GM23338 (cell line): ENCODE data around the gene ERC1. TPM values are rescaled to one million over a fixed set of nuclear protein-coding genes. Genes with fewer than 3 reads are reported as not detected.

Experiments
- ATAC-seq: fragments of 200-7000 bp; cut with Tn5 transposase; 3 replicates; pipeline ENCODE4 v1.9.1; 2020
- DNase-seq: peaks from one replicate; pipeline ENCODE4 v3.0.0-alpha.2; 2015; ENCODE audit warnings: low spot score
- H2AFZ ChIP-seq: fragments of 200-600 bp; sonication (generic); 2 replicates; pipeline ENCODE4 v1.8.0; 2016; ENCODE audit warnings: antibody characterized with exemption, mild to moderate bottlenecking, moderate library complexity
- H3F3A ChIP-seq: fragments of 200-600 bp; sonication (generic); replicated peaks from 2 replicates; pipeline ENCODE4 v1.8.0; 2017; ENCODE audit warnings: antibody characterized with exemption, mixed run types, low read depth
- H3K27ac ChIP-seq: fragments of 200-600 bp; sonication (generic); 2 replicates; pipeline ENCODE4 v1.6.1; 2016; ENCODE audit warnings: low read depth
- H3K27me3 ChIP-seq: fragments of 200-600 bp; sonication (generic); 2 replicates; pipeline ENCODE4 v1.8.0; 2016; ENCODE audit warnings: mild to moderate bottlenecking, mixed run types, moderate library complexity; ENCODE audit not compliant: insufficient read depth
- H3K36me3 ChIP-seq: fragments of 200-600 bp; sonication (generic); 2 replicates; pipeline ENCODE4 v1.8.0; 2016; ENCODE audit warnings: mild to moderate bottlenecking; ENCODE audit not compliant: insufficient read depth
- H3K4me1 ChIP-seq: fragments of 200-600 bp; sonication (generic); 2 replicates; pipeline ENCODE4 v1.8.0; 2016; ENCODE audit warnings: mild to moderate bottlenecking, moderate library complexity; ENCODE audit not compliant: insufficient read depth
- H3K4me2 ChIP-seq: fragments of 200-600 bp; sonication (generic); 2 replicates; pipeline ENCODE4 v1.7.1; 2017; ENCODE audit warnings: mixed run types
- H3K4me3 ChIP-seq: fragments of 200-600 bp; sonication (generic); 2 replicates; pipeline ENCODE4 v1.6.1; 2016; ENCODE audit warnings: mixed run types
- H3K79me2 ChIP-seq: fragments of 200-600 bp; sonication (generic); replicated peaks from 2 replicates; pipeline ENCODE4 v1.8.0; 2017; ENCODE audit warnings: mild to moderate bottlenecking; ENCODE audit not compliant: insufficient read depth
- H3K9me2 ChIP-seq: fragments of 200-600 bp; sonication (generic); 2 replicates; pipeline ENCODE4 v1.8.0; 2017; ENCODE audit not compliant: insufficient read depth
- H4K20me1 ChIP-seq: fragments of 200-600 bp; sonication (generic); replicated peaks from 2 replicates; pipeline ENCODE4 v1.8.0; 2017; ENCODE audit warnings: mild to moderate bottlenecking; ENCODE audit not compliant: insufficient read depth
- H3K27ac Mint-ChIP-seq: 2 replicates; pipeline ENCODE4 v1.8.0; 2020; ENCODE audit warnings: inconsistent platforms, mild to moderate bottlenecking, moderate library complexity, mixed read lengths
- H3K27me3 Mint-ChIP-seq: 3 replicates; pipeline ENCODE4 v1.8.0; 2022; ENCODE audit warnings: low read depth, mild to moderate bottlenecking, moderate library complexity, mixed read lengths, inconsistent platforms; ENCODE audit not compliant: insufficient read depth, poor library complexity
- H3K36me3 Mint-ChIP-seq: 3 replicates; pipeline ENCODE4 v1.8.0; 2021; ENCODE audit warnings: low read depth, mild to moderate bottlenecking, inconsistent platforms, moderate library complexity, mixed read lengths
- H3K4me1 Mint-ChIP-seq: 3 replicates; pipeline ENCODE4 v1.8.0; 2020; ENCODE audit warnings: mild to moderate bottlenecking, inconsistent platforms, mixed read lengths
- H3K4me3 Mint-ChIP-seq: 3 replicates; pipeline ENCODE4 v1.8.0; 2021; ENCODE audit warnings: moderate library complexity, mild to moderate bottlenecking, inconsistent platforms, mixed read lengths
- H3K9me3 Mint-ChIP-seq: 3 replicates; pipeline ENCODE4 v1.8.0; 2020; ENCODE audit warnings: moderate library complexity, mild to moderate bottlenecking, inconsistent platforms, mixed read lengths
- ETS1 ChIP-seq: IDR thresholded peaks from 2 replicates; pipeline ENCODE4 v1.6.1; 2016; ENCODE audit warnings: antibody characterized with exemption
- EZH2 ChIP-seq: fragments of 200-600 bp; sonication (generic); IDR thresholded peaks from one replicate; pipeline ENCODE4 v1.8.0; 2017; ENCODE audit warnings: antibody characterized with exemption, mild to moderate bottlenecking, low read depth; ENCODE audit not compliant: unreplicated experiment
- JUNB ChIP-seq: IDR thresholded peaks from one replicate; pipeline ENCODE4 v1.6.1; 2016; ENCODE audit warnings: antibody characterized with exemption; ENCODE audit not compliant: unreplicated experiment
- NANOG ChIP-seq: IDR thresholded peaks from 2 replicates; pipeline ENCODE4 v1.6.1; 2016; ENCODE audit warnings: antibody characterized with exemption, borderline replicate concordance
- POLR2AphosphoS5 ChIP-seq: IDR thresholded peaks from 2 replicates; pipeline ENCODE4 v1.6.1; 2016; ENCODE audit warnings: antibody characterized with exemption, low read depth
- STAT1 ChIP-seq: IDR thresholded peaks from one replicate; pipeline ENCODE4 v1.6.1; 2016; ENCODE audit warnings: antibody characterized with exemption; ENCODE audit not compliant: unreplicated experiment
- ZNF114 ChIP-seq: fragments of 250-450 bp; sonication (Bioruptor Pico); IDR thresholded peaks from 2 replicates; pipeline ENCODE4 v1.5.0; 2020; ENCODE audit warnings: mild to moderate bottlenecking, moderate library complexity
- polyA plus RNA-seq: library from polyadenylated mRNA; unstranded; fragments of >200 nt; fragmentation: Nextera tagmentation; extraction: Ambion mirVana; gene quantifications from 2 replicates; pipeline ENCODE4 v1.2.1, GENCODE V29; 2016
- total RNA-seq: library from RNA; depleted of rRNA; stranded (reverse); fragments of >200 nt; shearing (Covaris generic); gene quantifications from 2 replicates; pipeline ENCODE4 v1.2.3, GENCODE V29; 2014
- TF ChIP-seq, protein P1 (sequence below), 2 experiments: fragments of 200-600 bp in 1 of 2; sonication (generic) in 1 of 2; conservative IDR thresholded peaks; 2 replicates each; pipeline versions ENCODE4 v1.5.1 to v1.6.1; 2016 to 2017; ENCODE audit warnings: antibody characterized with exemption in 2 of 2, low read depth in 2 of 2, mild to moderate bottlenecking in 2 of 2, moderate library complexity in 1 of 2
- TF ChIP-seq, protein P2 (sequence below): fragments of 250-450 bp; sonication (Bioruptor Pico); IDR thresholded peaks from 2 replicates; pipeline ENCODE4 v1.5.0; 2020; ENCODE audit warnings: mild to moderate bottlenecking, moderate library complexity

The ERC1 gene
- total and polyA plus RNA-seq, 2 experiments from 2014 or later: 28.1 to 35.3 TPM

DNA sequence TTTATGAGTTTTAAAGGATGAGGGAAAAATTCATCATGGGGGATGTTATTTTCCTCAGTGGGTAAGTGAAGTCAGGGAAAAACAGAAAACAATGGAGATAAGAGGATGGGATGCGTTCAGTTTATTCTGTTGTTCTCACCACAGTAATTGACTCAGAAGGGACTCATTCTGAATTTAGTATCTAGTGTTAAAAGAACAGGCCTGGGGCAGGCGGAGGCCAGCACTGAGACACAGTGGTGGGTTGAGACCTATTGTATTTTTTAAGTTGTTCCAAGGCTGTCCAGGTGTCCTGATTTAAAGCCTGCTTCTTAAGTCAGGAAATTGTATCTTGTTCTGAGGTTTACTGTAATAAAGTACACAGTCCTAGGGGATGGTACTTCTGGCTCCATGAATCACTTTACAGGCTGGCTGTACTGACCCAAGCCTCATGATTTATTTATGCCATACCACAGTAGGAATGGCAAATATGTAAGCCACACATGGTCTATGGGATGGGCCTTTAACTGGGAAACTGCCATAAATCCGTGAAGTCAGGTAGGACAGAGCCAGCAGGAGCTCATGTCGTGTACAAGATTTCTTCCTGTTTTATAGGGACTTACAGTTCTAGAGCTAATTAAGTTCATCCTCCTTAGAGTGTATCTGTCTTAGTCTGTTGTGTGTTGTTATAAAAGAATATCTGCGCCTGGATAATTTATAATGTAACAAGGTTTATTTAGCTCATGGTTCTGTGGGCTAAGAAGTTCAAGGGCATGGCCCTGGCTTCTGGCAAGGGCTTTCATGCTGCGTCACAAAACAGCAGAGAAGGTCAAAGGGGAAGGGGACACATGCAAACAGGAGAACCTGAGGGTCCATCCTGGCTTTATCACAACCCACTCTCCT lies 359.3 kb downstream of the ERC1 start:
- Histone ChIP-seq H3K4me3 (no peak overlapping the region), H3K79me2 (no peaks in the 10 kb centered on the region), H4K20me1 (peaks cover 7% of the 10 kb centered on the region; the same call in 1 of the 2 replicates), H3K4me1 (no peaks in the 10 kb centered on the region), H3F3A (no peaks in the 10 kb centered on the region), H3K27me3 (no peaks in the 10 kb centered on the region), H3K9me2 (no peaks in the 10 kb centered on the region), H3K27ac (no peak overlapping the region), H2AFZ (no peak overlapping the region), H3K4me2 (no peak overlapping the region), H3K36me3 (no peaks in the 10 kb centered on the region)
- Mint-ChIP-seq H3K27ac (no peak overlapping the region), H3K27me3 (no peaks in the 10 kb centered on the region), H3K4me3 (no peak overlapping the region), H3K36me3 (no peaks in the 10 kb centered on the region), H3K9me3 (no peaks in the 10 kb centered on the region), H3K4me1 (peaks cover 3% of the 10 kb centered on the region; the same call in 2 of the 3 replicates)
- DNase-seq: no peak
- ATAC-seq: no peak
- TF ChIP-seq, protein P1, sequence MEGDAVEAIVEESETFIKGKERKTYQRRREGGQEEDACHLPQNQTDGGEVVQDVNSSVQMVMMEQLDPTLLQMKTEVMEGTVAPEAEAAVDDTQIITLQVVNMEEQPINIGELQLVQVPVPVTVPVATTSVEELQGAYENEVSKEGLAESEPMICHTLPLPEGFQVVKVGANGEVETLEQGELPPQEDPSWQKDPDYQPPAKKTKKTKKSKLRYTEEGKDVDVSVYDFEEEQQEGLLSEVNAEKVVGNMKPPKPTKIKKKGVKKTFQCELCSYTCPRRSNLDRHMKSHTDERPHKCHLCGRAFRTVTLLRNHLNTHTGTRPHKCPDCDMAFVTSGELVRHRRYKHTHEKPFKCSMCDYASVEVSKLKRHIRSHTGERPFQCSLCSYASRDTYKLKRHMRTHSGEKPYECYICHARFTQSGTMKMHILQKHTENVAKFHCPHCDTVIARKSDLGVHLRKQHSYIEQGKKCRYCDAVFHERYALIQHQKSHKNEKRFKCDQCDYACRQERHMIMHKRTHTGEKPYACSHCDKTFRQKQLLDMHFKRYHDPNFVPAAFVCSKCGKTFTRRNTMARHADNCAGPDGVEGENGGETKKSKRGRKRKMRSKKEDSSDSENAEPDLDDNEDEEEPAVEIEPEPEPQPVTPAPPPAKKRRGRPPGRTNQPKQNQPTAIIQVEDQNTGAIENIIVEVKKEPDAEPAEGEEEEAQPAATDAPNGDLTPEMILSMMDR (conservative IDR thresholded peaks at IDR 0.05; ENCODE audit: low read depth in 2 of 2): no peak

DNA sequence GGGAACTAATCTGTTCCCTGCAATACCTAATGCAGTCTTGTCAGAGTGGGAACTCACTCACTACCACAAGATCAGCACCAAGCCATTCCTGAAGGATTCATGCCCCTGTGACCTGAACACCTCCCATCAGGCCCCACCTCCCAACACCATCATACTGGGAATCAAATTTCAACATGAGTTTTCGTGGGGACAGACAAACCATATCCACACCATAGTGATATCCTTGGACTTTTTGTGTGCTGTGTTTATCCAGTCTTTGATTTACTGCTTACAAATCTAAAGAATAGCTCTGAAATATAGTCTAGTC lies 359.9 kb downstream of the ERC1 start:
- Mint-ChIP-seq H3K9me3 (no peaks in the 10 kb centered on the region), H3K4me1 (peaks cover 7% of the 10 kb centered on the region; the same call in 2 of the 3 replicates), H3K27me3 (peaks cover under 1% of the 10 kb centered on the region), H3K27ac (no peak overlapping the region), H3K36me3 (no peaks in the 10 kb centered on the region), H3K4me3 (no peak overlapping the region)
- Histone ChIP-seq H3K9me2 (no peaks in the 10 kb centered on the region), H3K4me1 (no peaks in the 10 kb centered on the region), H3K4me2 (no peak overlapping the region), H3K27me3 (no peaks in the 10 kb centered on the region), H3K79me2 (no peaks in the 10 kb centered on the region), H3F3A (no peaks in the 10 kb centered on the region), H2AFZ (no peak overlapping the region), H3K27ac (no peak overlapping the region), H3K36me3 (no peaks in the 10 kb centered on the region), H3K4me3 (no peak overlapping the region), H4K20me1 (peaks cover 7% of the 10 kb centered on the region; the same call in 1 of the 2 replicates)
- no peak for DNase-seq
- ATAC-seq: no peak; the same call in 1 of the 3 replicates
- TF ChIP-seq POLR2AphosphoS5: no peak
- no peak for TF ChIP-seq ZNF114
- no peak for TF ChIP-seq ETS1
- TF ChIP-seq, protein P2, sequence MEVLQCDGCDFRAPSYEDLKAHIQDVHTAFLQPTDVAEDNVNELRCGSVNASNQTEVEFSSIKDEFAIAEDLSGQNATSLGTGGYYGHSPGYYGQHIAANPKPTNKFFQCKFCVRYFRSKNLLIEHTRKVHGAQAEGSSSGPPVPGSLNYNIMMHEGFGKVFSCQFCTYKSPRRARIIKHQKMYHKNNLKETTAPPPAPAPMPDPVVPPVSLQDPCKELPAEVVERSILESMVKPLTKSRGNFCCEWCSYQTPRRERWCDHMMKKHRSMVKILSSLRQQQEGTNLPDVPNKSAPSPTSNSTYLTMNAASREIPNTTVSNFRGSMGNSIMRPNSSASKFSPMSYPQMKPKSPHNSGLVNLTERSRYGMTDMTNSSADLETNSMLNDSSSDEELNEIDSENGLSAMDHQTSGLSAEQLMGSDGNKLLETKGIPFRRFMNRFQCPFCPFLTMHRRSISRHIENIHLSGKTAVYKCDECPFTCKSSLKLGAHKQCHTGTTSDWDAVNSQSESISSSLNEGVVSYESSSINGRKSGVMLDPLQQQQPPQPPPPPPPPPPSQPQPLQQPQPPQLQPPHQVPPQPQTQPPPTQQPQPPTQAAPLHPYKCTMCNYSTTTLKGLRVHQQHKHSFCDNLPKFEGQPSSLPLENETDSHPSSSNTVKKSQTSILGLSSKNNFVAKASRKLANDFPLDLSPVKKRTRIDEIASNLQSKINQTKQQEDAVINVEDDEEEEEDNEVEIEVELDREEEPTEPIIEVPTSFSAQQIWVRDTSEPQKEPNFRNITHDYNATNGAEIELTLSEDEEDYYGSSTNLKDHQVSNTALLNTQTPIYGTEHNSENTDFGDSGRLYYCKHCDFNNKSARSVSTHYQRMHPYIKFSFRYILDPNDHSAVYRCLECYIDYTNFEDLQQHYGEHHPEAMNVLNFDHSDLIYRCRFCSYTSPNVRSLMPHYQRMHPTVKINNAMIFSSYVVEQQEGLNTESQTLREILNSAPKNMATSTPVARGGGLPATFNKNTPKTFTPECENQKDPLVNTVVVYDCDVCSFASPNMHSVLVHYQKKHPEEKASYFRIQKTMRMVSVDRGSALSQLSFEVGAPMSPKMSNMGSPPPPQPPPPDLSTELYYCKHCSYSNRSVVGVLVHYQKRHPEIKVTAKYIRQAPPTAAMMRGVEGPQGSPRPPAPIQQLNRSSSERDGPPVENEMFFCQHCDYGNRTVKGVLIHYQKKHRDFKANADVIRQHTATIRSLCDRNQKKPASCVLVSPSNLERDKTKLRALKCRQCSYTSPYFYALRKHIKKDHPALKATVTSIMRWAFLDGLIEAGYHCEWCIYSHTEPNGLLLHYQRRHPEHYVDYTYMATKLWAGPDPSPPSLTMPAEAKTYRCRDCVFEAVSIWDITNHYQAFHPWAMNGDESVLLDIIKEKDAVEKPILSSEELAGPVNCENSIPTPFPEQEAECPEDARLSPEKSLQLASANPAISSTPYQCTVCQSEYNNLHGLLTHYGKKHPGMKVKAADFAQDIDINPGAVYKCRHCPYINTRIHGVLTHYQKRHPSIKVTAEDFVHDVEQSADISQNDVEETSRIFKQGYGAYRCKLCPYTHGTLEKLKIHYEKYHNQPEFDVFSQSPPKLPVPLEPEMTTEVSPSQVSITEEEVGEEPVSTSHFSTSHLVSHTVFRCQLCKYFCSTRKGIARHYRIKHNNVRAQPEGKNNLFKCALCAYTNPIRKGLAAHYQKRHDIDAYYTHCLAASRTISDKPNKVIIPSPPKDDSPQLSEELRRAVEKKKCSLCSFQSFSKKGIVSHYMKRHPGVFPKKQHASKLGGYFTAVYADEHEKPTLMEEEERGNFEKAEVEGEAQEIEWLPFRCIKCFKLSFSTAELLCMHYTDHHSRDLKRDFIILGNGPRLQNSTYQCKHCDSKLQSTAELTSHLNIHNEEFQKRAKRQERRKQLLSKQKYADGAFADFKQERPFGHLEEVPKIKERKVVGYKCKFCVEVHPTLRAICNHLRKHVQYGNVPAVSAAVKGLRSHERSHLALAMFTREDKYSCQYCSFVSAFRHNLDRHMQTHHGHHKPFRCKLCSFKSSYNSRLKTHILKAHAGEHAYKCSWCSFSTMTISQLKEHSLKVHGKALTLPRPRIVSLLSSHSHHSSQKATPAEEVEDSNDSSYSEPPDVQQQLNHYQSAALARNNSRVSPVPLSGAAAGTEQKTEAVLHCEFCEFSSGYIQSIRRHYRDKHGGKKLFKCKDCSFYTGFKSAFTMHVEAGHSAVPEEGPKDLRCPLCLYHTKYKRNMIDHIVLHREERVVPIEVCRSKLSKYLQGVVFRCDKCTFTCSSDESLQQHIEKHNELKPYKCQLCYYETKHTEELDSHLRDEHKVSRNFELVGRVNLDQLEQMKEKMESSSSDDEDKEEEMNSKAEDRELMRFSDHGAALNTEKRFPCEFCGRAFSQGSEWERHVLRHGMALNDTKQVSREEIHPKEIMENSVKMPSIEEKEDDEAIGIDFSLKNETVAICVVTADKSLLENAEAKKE: no peak
- no peak for TF ChIP-seq STAT1
- no peak for TF ChIP-seq JUNB
- TF ChIP-seq, protein P1 (conservative IDR thresholded peaks at IDR 0.05; ENCODE audit: low read depth in 2 of 2): no peak
- no peak for TF ChIP-seq NANOG
- no peak for TF ChIP-seq EZH2
